Neutrophil (primary cell): ENCODE measurements around the gene USPL1.

Source experiments
- H3K27ac ChIP-seq: fragments of 200-600 bp; sonication (generic); 2 replicates; pipeline ENCODE4 v1.5.1; 2016; ENCODE audit warnings: mild to moderate bottlenecking, moderate library complexity
- H3K27me3 ChIP-seq: fragments of 200-600 bp; sonication (generic); 2 replicates; pipeline ENCODE4 v1.6.0; 2016; ENCODE audit warnings: mild to moderate bottlenecking
- H3K36me3 ChIP-seq: fragments of 200-600 bp; sonication (generic); 2 replicates; pipeline ENCODE4 v1.5.1; 2017
- H3K4me1 ChIP-seq, 2 experiments: fragments of 200-600 bp in 1 of 2; sonication (generic) in 1 of 2; 1 replicate in 1 of 2; 2 replicates in 1 of 2; pipeline versions ENCODE4 v1.5.1 to v1.6.1; 2013 to 2016; ENCODE audit warnings: low read depth in 1 of 2, low read length in 1 of 2, mild to moderate bottlenecking in 1 of 2, moderate library complexity in 1 of 2; ENCODE audit not compliant: control insufficient read depth in 1 of 2, insufficient read depth in 1 of 2
- H3K4me3 ChIP-seq, 2 experiments: fragments of 200-600 bp in 1 of 2; sonication (generic) in 1 of 2; 1 replicate in 1 of 2; 2 replicates in 1 of 2; pipeline ENCODE4 v1.5.1; 2013 to 2016; ENCODE audit warnings: low read depth in 1 of 2, low read length in 1 of 2, mild to moderate bottlenecking in 1 of 2, moderate library complexity in 1 of 2
- H3K9me3 ChIP-seq: fragments of 200-600 bp; sonication (generic); 2 replicates; pipeline ENCODE4 v1.5.1; 2016
- TF ChIP-seq, protein P1 (sequence below): fragments of 200-600 bp; sonication (generic); IDR thresholded peaks from 2 replicates; pipeline ENCODE4 v1.5.1; 2016; ENCODE audit warnings: antibody characterized with exemption

Gene USPL1

GRCh38 chr13:30577401-30577852 is 40.3 kb upstream of the USPL1 start:
- Histone ChIP-seq H3K4me3 (no peak overlapping the region), H3K9me3 (no peaks in the 10 kb centered on the region), H3K36me3 (no peaks in the 10 kb centered on the region), H3K4me1 (peaks cover 8% of the 10 kb centered on the region in 2 experiments), H3K27ac (no peak overlapping the region), H3K27me3 (peaks cover 6% of the 10 kb centered on the region)
- TF ChIP-seq, protein P1, sequence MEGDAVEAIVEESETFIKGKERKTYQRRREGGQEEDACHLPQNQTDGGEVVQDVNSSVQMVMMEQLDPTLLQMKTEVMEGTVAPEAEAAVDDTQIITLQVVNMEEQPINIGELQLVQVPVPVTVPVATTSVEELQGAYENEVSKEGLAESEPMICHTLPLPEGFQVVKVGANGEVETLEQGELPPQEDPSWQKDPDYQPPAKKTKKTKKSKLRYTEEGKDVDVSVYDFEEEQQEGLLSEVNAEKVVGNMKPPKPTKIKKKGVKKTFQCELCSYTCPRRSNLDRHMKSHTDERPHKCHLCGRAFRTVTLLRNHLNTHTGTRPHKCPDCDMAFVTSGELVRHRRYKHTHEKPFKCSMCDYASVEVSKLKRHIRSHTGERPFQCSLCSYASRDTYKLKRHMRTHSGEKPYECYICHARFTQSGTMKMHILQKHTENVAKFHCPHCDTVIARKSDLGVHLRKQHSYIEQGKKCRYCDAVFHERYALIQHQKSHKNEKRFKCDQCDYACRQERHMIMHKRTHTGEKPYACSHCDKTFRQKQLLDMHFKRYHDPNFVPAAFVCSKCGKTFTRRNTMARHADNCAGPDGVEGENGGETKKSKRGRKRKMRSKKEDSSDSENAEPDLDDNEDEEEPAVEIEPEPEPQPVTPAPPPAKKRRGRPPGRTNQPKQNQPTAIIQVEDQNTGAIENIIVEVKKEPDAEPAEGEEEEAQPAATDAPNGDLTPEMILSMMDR, result no peak

DNA sequence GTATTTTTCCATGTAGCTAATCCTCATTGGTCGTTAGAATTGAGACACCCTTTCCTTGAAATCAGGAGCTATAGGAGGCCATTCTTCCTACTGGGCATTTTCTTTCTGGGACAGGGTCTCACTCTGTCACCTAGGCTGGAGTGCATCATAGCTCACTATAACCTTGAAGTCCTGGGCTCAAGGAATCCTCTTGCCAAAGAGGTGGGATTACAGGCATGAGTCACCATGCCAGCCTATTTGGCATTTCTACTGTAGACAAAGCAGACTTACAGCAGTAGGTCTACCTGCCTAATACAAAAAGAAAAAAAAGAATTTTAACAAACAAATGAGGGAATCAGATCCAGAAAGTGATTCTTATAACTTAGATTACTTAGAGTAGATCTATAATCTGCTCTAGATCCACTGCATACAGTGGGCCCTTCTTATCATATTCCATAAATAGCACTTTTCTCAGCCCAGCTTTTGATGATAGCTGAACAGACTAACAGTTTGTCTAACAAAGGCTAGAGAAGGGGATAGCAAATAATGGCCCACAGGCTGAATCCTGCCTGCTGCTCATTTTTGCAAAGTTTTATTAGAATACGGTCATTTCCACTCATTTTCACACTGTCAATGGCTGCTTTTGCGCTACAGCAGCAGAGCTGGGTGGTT is 36.7 kb upstream of the USPL1 start:
- TF ChIP-seq, protein P1, result no peak
- H3K36me3 ChIP-seq, result no peaks in the 10 kb centered on the region

DNA sequence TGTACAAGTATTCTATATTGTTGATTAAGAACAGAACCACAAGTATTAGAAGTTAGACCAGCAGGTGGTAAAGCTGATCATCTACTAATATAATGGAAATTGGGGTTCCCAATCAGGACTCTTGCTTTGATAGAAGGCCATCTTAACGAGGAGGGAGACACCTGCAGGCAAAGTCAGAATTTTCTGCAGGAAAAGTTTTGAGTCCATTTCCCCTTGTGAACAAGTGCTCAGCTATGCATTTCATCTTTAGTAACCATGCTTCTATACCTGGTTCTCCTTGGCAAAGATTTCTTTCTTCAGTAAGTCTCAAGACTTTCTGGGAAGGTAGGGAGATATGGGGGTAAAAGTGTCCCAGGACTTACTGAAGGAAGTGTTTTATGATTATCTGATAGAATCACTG is 36.1 kb upstream of the USPL1 start:
- no peak overlapping the region for H3K27ac ChIP-seq
- H3K4me3 ChIP-seq, result no peak overlapping the region
- TF ChIP-seq, protein P1, result no peak
- H3K4me1 ChIP-seq, result no peaks in the 10 kb centered on the region
- H3K27me3 ChIP-seq, result peaks cover 3% of the 10 kb centered on the region
- no peaks in the 10 kb centered on the region for H3K36me3 ChIP-seq
- H3K9me3 ChIP-seq, result no peaks in the 10 kb centered on the region

More for the DNA sequence above, 36.7 kb upstream of the USPL1 start:
- Histone ChIP-seq H3K27ac (no peak overlapping the region), H3K27me3 (peaks cover 6% of the 10 kb centered on the region), H3K4me3 (no peak overlapping the region), H3K9me3 (no peaks in the 10 kb centered on the region), H3K4me1 (no peaks in the 10 kb centered on the region)

DNA sequence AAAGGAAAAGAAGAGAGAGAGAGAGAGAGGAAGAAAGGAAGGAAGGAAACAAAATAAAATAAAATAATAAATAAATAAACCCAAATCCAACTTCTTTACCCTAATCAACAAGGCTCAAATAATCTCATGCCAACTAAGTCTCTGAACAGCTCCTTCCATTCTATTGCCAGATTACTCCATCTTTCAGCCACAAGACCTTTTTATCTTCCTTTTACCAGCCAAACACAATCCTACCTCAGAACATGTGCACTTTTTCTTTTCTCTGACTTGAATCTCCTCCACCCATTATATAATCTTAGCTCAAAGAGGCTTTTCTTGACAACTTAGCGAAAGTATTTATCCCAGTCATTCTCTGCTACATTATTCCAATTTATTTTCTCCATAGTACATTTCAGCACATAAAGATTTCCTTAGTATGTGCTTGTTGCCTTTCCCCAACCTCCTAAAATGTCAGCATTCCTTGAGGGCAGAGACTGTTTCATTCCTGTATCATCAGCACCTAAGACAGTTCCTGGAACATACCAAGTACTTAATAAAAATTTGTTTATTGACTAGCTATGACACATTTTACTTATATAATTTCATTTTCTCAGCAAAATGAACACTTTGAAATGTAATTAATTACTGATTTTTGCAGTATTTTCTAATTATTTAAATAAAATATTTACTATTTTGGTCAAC is 33.5 kb upstream of the USPL1 start:
- TF ChIP-seq, protein P1, result no peak
- Histone ChIP-seq H3K27ac (no peak overlapping the region), H3K27me3 (no peaks in the 10 kb centered on the region), H3K4me1 (no peaks in the 10 kb centered on the region), H3K9me3 (no peaks in the 10 kb centered on the region), H3K36me3 (no peaks in the 10 kb centered on the region), H3K4me3 (no peak overlapping the region)

- Histone ChIP-seq H3K36me3 (no peaks in the 10 kb centered on the region), H3K4me1 (no peaks in the 10 kb centered on the region), H3K9me3 (no peaks in the 10 kb centered on the region), H3K4me3 (no peak overlapping the region), H3K27me3 (no peaks in the 10 kb centered on the region), H3K27ac (no peak overlapping the region)
- TF ChIP-seq, protein P1, result no peak
Measured at GRCh38 chr13:30585748-30586262, 31.9 kb upstream of the USPL1 start.
